HG03457 (cell line): Measurements from ENCODE around the gene DNAH10.

Experiments
- ATAC-seq: cut with Tn5 transposase; IDR thresholded peaks from one replicate; pipeline ENCODE4 v1.9.1; 2021; ENCODE audit warnings: moderate number of reproducible peaks; ENCODE audit not compliant: unreplicated experiment

DNAH10 gene

GRCh38 chr12:123840765-123841425, 78.8 kb downstream of the DNAH10 start:
- ATAC-seq: no peak

GRCh38 chr12:123843912-123844748, 82.0 kb downstream of the DNAH10 start:
- ATAC-seq: no peak

- ATAC-seq: no peak
Measured at GRCh38 chr12:123845881-123846280, 83.8 kb downstream of the DNAH10 start.

GRCh38 chr12:123846340-123846739, 84.2 kb downstream of the DNAH10 start:
- no peak for ATAC-seq

GRCh38 chr12:123847019-123847418, 84.9 kb downstream of the DNAH10 start:
- no peak for ATAC-seq

GRCh38 chr12:123847876-123848275, 85.8 kb downstream of the DNAH10 start:
- ATAC-seq: no peak

- ATAC-seq: no peak
Measured at GRCh38 chr12:123849517-123849916, 87.4 kb downstream of the DNAH10 start.

GRCh38 chr12:123850246-123851134, 88.4 kb downstream of the DNAH10 start:
- no peak for ATAC-seq

- no peak for ATAC-seq
Measured at GRCh38 chr12:123853396-123854070, 91.4 kb downstream of the DNAH10 start.

- ATAC-seq: no peak
Measured at GRCh38 chr12:123854232-123854631, 92.1 kb downstream of the DNAH10 start.

GRCh38 chr12:123854918-123855317, 92.8 kb downstream of the DNAH10 start:
- no peak for ATAC-seq

GRCh38 chr12:123856681-123857080, 94.6 kb downstream of the DNAH10 start:
- ATAC-seq: no peak

- ATAC-seq: no peak
Measured at GRCh38 chr12:123858176-123858575, 96.1 kb downstream of the DNAH10 start.

GRCh38 chr12:123859035-123859434, 96.9 kb downstream of the DNAH10 start:
- no peak for ATAC-seq

- ATAC-seq: no peak
Measured at GRCh38 chr12:123860377-123860776, 98.3 kb downstream of the DNAH10 start.

- ATAC-seq: no peak
Measured at GRCh38 chr12:123861392-123861791, 99.3 kb downstream of the DNAH10 start.

- no peak for ATAC-seq
Measured at GRCh38 chr12:123867141-123867540, 105.0 kb downstream of the DNAH10 start.

GRCh38 chr12:123868791-123869190, 106.7 kb downstream of the DNAH10 start:
- no peak for ATAC-seq

- no peak for ATAC-seq
Measured at GRCh38 chr12:123873793-123874192, 111.7 kb downstream of the DNAH10 start.

- no peak for ATAC-seq
Measured at GRCh38 chr12:123877968-123878367, 115.9 kb downstream of the DNAH10 start.

- ATAC-seq: no peak
Measured at GRCh38 chr12:123879101-123879500, 117.0 kb downstream of the DNAH10 start.
